Tibial nerve (tissue), 4 donors: Measurements from ENCODE around the gene UNC79.

Experiments used
- EP300 ChIP-seq, 2 donors: sonication (generic); formaldehyde crosslinking; IDR thresholded peaks; one replicate each; pipeline ENCODE4 v1.6.1; 2017; ENCODE audit warnings: antibody characterized with exemption in 2 of 2, mild to moderate bottlenecking in 1 of 2
- POLR2A ChIP-seq, 2 donors: fragments of 450-650 bp; IDR thresholded peaks; one replicate each; pipeline ENCODE4 v1.6.1; 2017; ENCODE audit warnings: antibody characterized with exemption in 2 of 2, mild to moderate bottlenecking in 2 of 2, moderate library complexity in 2 of 2
- TF ChIP-seq, protein P1 (sequence below), 5 experiments: fragments of 200-600 bp in 3 of 5; fragments of 450-650 bp in 2 of 5; sonication (generic) in 3 of 5; IDR thresholded peaks; one replicate each; pipeline ENCODE4 v1.5.1; 2016 to 2019; ENCODE audit warnings: antibody characterized with exemption in 5 of 5, mild to moderate bottlenecking in 3 of 5, moderate library complexity in 2 of 5

DNA sequence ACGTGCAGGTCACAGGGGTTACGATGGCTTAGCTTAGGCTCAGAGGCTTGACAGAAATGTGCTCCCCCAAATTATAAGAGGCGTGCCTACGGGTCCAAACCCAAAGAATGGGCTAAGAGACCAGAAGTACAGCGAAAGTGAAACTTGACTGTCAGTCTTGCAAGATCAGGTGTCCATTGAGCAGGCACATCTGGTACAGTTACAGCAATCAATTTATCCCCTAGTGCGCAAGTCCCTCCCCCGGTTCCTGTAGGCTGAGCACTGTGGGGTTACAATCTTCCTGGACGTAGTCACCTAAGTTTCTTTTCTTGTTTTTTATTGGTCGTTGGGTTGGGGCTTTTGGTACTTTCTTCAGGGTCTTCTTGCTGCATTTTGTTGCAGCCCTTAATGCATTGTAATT is 134.2 kb downstream of the UNC79 start:
- TF ChIP-seq, protein P1, sequence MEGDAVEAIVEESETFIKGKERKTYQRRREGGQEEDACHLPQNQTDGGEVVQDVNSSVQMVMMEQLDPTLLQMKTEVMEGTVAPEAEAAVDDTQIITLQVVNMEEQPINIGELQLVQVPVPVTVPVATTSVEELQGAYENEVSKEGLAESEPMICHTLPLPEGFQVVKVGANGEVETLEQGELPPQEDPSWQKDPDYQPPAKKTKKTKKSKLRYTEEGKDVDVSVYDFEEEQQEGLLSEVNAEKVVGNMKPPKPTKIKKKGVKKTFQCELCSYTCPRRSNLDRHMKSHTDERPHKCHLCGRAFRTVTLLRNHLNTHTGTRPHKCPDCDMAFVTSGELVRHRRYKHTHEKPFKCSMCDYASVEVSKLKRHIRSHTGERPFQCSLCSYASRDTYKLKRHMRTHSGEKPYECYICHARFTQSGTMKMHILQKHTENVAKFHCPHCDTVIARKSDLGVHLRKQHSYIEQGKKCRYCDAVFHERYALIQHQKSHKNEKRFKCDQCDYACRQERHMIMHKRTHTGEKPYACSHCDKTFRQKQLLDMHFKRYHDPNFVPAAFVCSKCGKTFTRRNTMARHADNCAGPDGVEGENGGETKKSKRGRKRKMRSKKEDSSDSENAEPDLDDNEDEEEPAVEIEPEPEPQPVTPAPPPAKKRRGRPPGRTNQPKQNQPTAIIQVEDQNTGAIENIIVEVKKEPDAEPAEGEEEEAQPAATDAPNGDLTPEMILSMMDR (IDR thresholded peaks at IDR 0.05), result no peak
- TF ChIP-seq POLR2A (IDR thresholded peaks at IDR 0.05) (no peak), EP300 (IDR thresholded peaks at IDR 0.05) (no peak)
